ENCODE data around the gene HCN3.
A peak's percentile ranks its signal among the peaks of the same experiment; 100 is the strongest.
"Not testable (repeated sequence)": the region's sequence is repeated elsewhere in the genome, so short reads cannot be mapped to it uniquely, and the experiment has no call there.

Gene HCN3

GRCh38 chr1:155318082-155318481 lies 40.8 kb downstream of the HCN3 start:
- DNase-seq = no peak

- DNase-seq = no peak
Observed at GRCh38 chr1:155319536-155319935, 42.3 kb downstream of the HCN3 start.

- no peak for DNase-seq
Observed at GRCh38 chr1:155320252-155320651, 43.0 kb downstream of the HCN3 start.

GRCh38 chr1:155320661-155321617 lies 43.7 kb downstream of the HCN3 start, which contains the start of gene RUSC1:
TSS of gene RUSC1 (plus strand) at chr1:155320894. CDS start at chr1:155321774, 880 bp downstream.
- peak; percentile 70 for DNase-seq

- no peak for DNase-seq
Observed at GRCh38 chr1:155321639-155322503, 44.6 kb downstream of the HCN3 start.

- DNase-seq = no peak
Observed at GRCh38 chr1:155322571-155322952, 45.3 kb downstream of the HCN3 start.

GRCh38 chr1:155322953-155323728 lies 45.9 kb downstream of the HCN3 start:
- peak; percentile 84 for DNase-seq

- peak; percentile 87 for DNase-seq
Observed at GRCh38 chr1:155323729-155324036, 46.4 kb downstream of the HCN3 start.

- DNase-seq = peak; percentile 91
Observed at GRCh38 chr1:155324037-155324716, 46.9 kb downstream of the HCN3 start.

- peak; percentile 15 for DNase-seq
Observed at GRCh38 chr1:155324717-155325602, 47.7 kb downstream of the HCN3 start.

GRCh38 chr1:155325603-155325893 lies 48.3 kb downstream of the HCN3 start:
- DNase-seq = no peak

- DNase-seq = no peak
Observed at GRCh38 chr1:155326020-155326526, 48.8 kb downstream of the HCN3 start.

GRCh38 chr1:155326631-155327037 lies 49.4 kb downstream of the HCN3 start:
- no peak for DNase-seq

- no peak for DNase-seq
Observed at GRCh38 chr1:155327981-155328380, 50.7 kb downstream of the HCN3 start.

GRCh38 chr1:155328856-155329255 lies 51.6 kb downstream of the HCN3 start:
- not testable (repeated sequence) for DNase-seq

GRCh38 chr1:155329980-155330598 lies 52.8 kb downstream of the HCN3 start:
- DNase-seq = no peak

GRCh38 chr1:155334962-155335361 lies 57.7 kb downstream of the HCN3 start:
- no peak for DNase-seq

Data from CD4-positive, alpha-beta T cell treated with Interleukin-10 for 1 hour (primary cell).